Measurements from ENCODE around the gene SEC23IP.

DNA sequence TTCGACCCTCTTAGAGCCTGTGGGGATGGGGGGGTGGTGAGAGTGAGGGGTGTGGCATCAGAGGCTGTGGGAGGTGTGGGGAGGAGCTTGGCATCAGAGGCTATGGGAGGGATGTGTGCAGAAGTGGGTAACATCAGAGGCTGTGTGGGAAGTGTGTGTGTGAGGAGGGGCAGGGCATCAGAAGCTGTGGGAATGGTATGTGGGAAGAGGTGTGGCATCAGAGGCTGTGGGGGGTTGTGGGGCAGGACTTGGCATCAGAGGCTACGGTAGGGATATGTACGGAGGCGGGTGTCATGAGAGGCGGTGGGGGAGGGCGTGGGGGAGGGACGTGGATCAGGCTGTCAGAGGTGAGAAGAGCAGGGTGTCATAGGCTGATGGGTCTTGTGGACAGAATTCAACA, 97.4 kb downstream of the SEC23IP start:
- TF ChIP-seq CTCF (IDR thresholded peaks at IDR 0.05) (no peak), POLR2A (IDR thresholded peaks at IDR 0.05) (no peak), EP300 (IDR thresholded peaks at IDR 0.05) (no peak), POLR2AphosphoS5 (IDR thresholded peaks at IDR 0.05) (no peak)

Measured in stomach (tissue), 4 donors.